Mesenchymal stem cell (in vitro differentiated cells and primary cell): ENCODE results near the gene SPSB3.
"Not testable (repeated sequence)": the region's sequence is repeated elsewhere in the genome, so short reads cannot be mapped to it uniquely, and the experiment has no call there.

ENCODE experiments used
- DNase-seq: peaks from one replicate; pipeline ENCODE4 v3.0.0-alpha.2; 2013
- H2AFZ ChIP-seq: one replicate; pipeline ENCODE4 v1.6.1; 2013; ENCODE audit warnings: low read depth, mild to moderate bottlenecking, control low read depth, inconsistent platforms, low read length, moderate library complexity
- H2AK5ac ChIP-seq: 2 replicates; pipeline ENCODE4 v1.6.1; 2013; ENCODE audit warnings: low read length, moderate library complexity, mild to moderate bottlenecking, inconsistent platforms; ENCODE audit not compliant: severe bottlenecking
- H2BK120ac ChIP-seq: one replicate; pipeline ENCODE4 v1.6.1; 2013; ENCODE audit warnings: low read depth, mild to moderate bottlenecking, inconsistent platforms, low read length, moderate library complexity
- H2BK12ac ChIP-seq, 2 experiments: one replicate each; pipeline ENCODE4 v1.6.1; 2013; ENCODE audit warnings: inconsistent platforms in 2 of 2, low read length in 2 of 2, mild to moderate bottlenecking in 2 of 2, moderate library complexity in 2 of 2, control low read depth in 1 of 2
- H2BK15ac ChIP-seq: one replicate; pipeline ENCODE4 v1.6.1; 2013; ENCODE audit warnings: mild to moderate bottlenecking, low read depth, inconsistent platforms; ENCODE audit not compliant: poor library complexity, severe bottlenecking
- H2BK5ac ChIP-seq: 2 replicates; pipeline ENCODE4 v1.6.1; 2013; ENCODE audit warnings: low read depth, mild to moderate bottlenecking, low read length, control low read depth, inconsistent platforms; ENCODE audit not compliant: poor library complexity, severe bottlenecking
- H3K14ac ChIP-seq, 2 experiments: one replicate each; pipeline ENCODE4 v1.6.1; 2013; ENCODE audit warnings: inconsistent platforms in 2 of 2, low read length in 2 of 2, control low read depth in 1 of 2, mild to moderate bottlenecking in 1 of 2, moderate library complexity in 1 of 2
- H3K18ac ChIP-seq, 2 experiments: one replicate each; pipeline ENCODE4 v1.6.1; 2013; ENCODE audit warnings: inconsistent platforms in 2 of 2, low read length in 2 of 2, control low read depth in 1 of 2, low read depth in 1 of 2, mild to moderate bottlenecking in 1 of 2
- H3K23ac ChIP-seq, 2 experiments: one replicate each; pipeline ENCODE4 v1.6.1; 2013; ENCODE audit warnings: inconsistent platforms in 2 of 2, low read length in 2 of 2, mild to moderate bottlenecking in 2 of 2, moderate library complexity in 2 of 2, control low read depth in 1 of 2
- H3K27ac ChIP-seq: 2 replicates; pipeline ENCODE4 v1.5.1; 2013; ENCODE audit warnings: mild to moderate bottlenecking, moderate library complexity, low read length, control low read depth, inconsistent platforms; ENCODE audit not compliant: poor library complexity, severe bottlenecking
- H3K27me3 ChIP-seq, 2 experiments: 2 replicates each; pipeline versions ENCODE4 v1.6.1 to v1.7.0; 2013; ENCODE audit warnings: low read length in 2 of 2, mild to moderate bottlenecking in 2 of 2, moderate library complexity in 2 of 2, control low read depth in 1 of 2, inconsistent platforms in 1 of 2; ENCODE audit not compliant: control insufficient read depth in 1 of 2, insufficient read depth in 1 of 2
- H3K36me3 ChIP-seq, 2 experiments: 2 replicates each; pipeline versions ENCODE4 v1.6.1 to v1.7.0; 2013; ENCODE audit warnings: low read length in 2 of 2, control low read depth in 1 of 2, inconsistent platforms in 1 of 2, low read depth in 1 of 2, mild to moderate bottlenecking in 1 of 2; ENCODE audit not compliant: insufficient read depth in 2 of 2, control insufficient read depth in 1 of 2
- H3K4ac ChIP-seq, 2 experiments: one replicate each; pipeline ENCODE4 v1.6.1; 2013; ENCODE audit warnings: inconsistent platforms in 2 of 2, low read length in 2 of 2, mild to moderate bottlenecking in 2 of 2, moderate library complexity in 2 of 2, control low read depth in 1 of 2, low read depth in 1 of 2
- H3K4me1 ChIP-seq: 2 replicates; pipeline ENCODE4 v1.6.1; 2013; ENCODE audit warnings: low read depth, low read length, control low read depth; ENCODE audit not compliant: control insufficient read depth, insufficient read depth
- H3K4me2 ChIP-seq: 2 replicates; pipeline ENCODE4 v1.6.1; 2013; ENCODE audit warnings: low read length, mild to moderate bottlenecking, inconsistent platforms; ENCODE audit not compliant: poor library complexity, severe bottlenecking
- H3K4me3 ChIP-seq, 2 experiments: 2 replicates each; pipeline versions ENCODE4 v1.5.1 to v1.7.0; 2013; ENCODE audit warnings: low read length in 2 of 2, mild to moderate bottlenecking in 2 of 2, control low read depth in 1 of 2, low read depth in 1 of 2; ENCODE audit not compliant: insufficient read depth in 1 of 2
- H3K79me1 ChIP-seq: replicated peaks from 2 replicates; pipeline ENCODE4 v1.6.1; 2013; ENCODE audit warnings: mild to moderate bottlenecking, control low read depth, low read length, inconsistent platforms; ENCODE audit not compliant: poor library complexity, severe bottlenecking
- H3K9ac ChIP-seq: 2 replicates; pipeline ENCODE4 v1.7.0; 2013; ENCODE audit warnings: mild to moderate bottlenecking, low read length, moderate library complexity
- H3K9me3 ChIP-seq: 2 replicates; pipeline ENCODE4 v1.7.0; 2013; ENCODE audit warnings: mild to moderate bottlenecking, low read length; ENCODE audit not compliant: control insufficient read depth
- H4K8ac ChIP-seq: one replicate; pipeline ENCODE4 v1.6.1; 2013; ENCODE audit warnings: inconsistent platforms, mild to moderate bottlenecking, low read length, moderate library complexity
- H4K91ac ChIP-seq: one replicate; pipeline ENCODE4 v1.6.1; 2013; ENCODE audit warnings: mild to moderate bottlenecking, low read length, inconsistent platforms
- WGBS: methylation state at CpG from one replicate; pipeline ENCODE4 v1.1.7; 2013; ENCODE audit warnings: mixed read lengths; 5-methylcytosine and 5-hydroxymethylcytosine counted together

SPSB3 gene

GRCh38 chr16:1799263-1799662 is 16.9 kb upstream of the SPSB3 start:
- not testable (repeated sequence) for H3K27me3 ChIP-seq, H2BK15ac ChIP-seq, H3K36me3 ChIP-seq, H4K8ac ChIP-seq, H2BK12ac ChIP-seq, H2AK5ac ChIP-seq, H3K9ac ChIP-seq, H2BK120ac ChIP-seq, H2AFZ ChIP-seq, H3K14ac ChIP-seq, H3K27ac ChIP-seq, H3K4me1 ChIP-seq, H3K23ac ChIP-seq, H4K91ac ChIP-seq, DNase-seq, H3K9me3 ChIP-seq, H3K4me2 ChIP-seq, H2BK5ac ChIP-seq, H3K18ac ChIP-seq, H3K4me3 ChIP-seq, H3K79me1 ChIP-seq, H3K4ac ChIP-seq
- WGBS = 82% methylated on average over 4 of the region's 5 CpGs

- 92% methylated on average over 32 of the region's 32 CpGs for WGBS
- H3K4ac ChIP-seq = no peak overlapping the region
- H2AK5ac ChIP-seq = no peak overlapping the region
- H3K79me1 ChIP-seq = peaks cover 6% of the 10 kb centered on the region
- no peak overlapping the region for H2AFZ ChIP-seq
- H2BK15ac ChIP-seq = no peak overlapping the region
- H3K27me3 ChIP-seq = no peaks in the 10 kb centered on the region
- H2BK12ac ChIP-seq = no peak overlapping the region
- no peak overlapping the region for H2BK5ac ChIP-seq
- H3K18ac ChIP-seq = no peak overlapping the region
- H2BK120ac ChIP-seq = no peak overlapping the region
- H3K4me3 ChIP-seq = no peak overlapping the region
- no peak for DNase-seq
- H4K91ac ChIP-seq = no peak overlapping the region
- H3K9me3 ChIP-seq = peaks cover 7% of the 10 kb centered on the region
- no peak overlapping the region for H3K4me2 ChIP-seq
- no peak overlapping the region for H3K9ac ChIP-seq
- no peak overlapping the region for H3K27ac ChIP-seq
- H4K8ac ChIP-seq = no peak overlapping the region
- H3K4me1 ChIP-seq = peaks cover 6% of the 10 kb centered on the region
- no peak overlapping the region for H3K14ac ChIP-seq
- H3K36me3 ChIP-seq = peaks cover 6 to 38% of the 10 kb centered on the region in 2 experiments
- H3K23ac ChIP-seq = no peak overlapping the region
Observed at GRCh38 chr16:1794908-1795666, 12.7 kb upstream of the SPSB3 start.

GRCh38 chr16:1794221-1794871 is 12.0 kb upstream of the SPSB3 start:
- Histone ChIP-seq H4K91ac (peak overlapping the region; percentile 39), H3K36me3 (peaks cover 6 to 45% of the 10 kb centered on the region in 2 experiments), H2BK12ac (no peak overlapping the region), H2AK5ac (no peak overlapping the region), H3K9me3 (peaks cover 7% of the 10 kb centered on the region), H3K4me2 (no peak overlapping the region), H3K9ac (no peak overlapping the region), H3K14ac (no peak overlapping the region), H3K23ac (no peak overlapping the region), H3K27ac (no peak overlapping the region), H4K8ac (no peak overlapping the region), H3K4me1 (peaks cover 6% of the 10 kb centered on the region), H3K27me3 (no peaks in the 10 kb centered on the region), H2BK15ac (no peak overlapping the region), H2BK120ac (no peak overlapping the region), H3K4me3 (no peak overlapping the region), H3K18ac (no peak overlapping the region), H3K4ac (no peak overlapping the region), H3K79me1 (peaks cover 12% of the 10 kb centered on the region), H2BK5ac (no peak overlapping the region), H2AFZ (no peak overlapping the region)
- DNase-seq = no peak
- WGBS = 77% methylated on average over 18 of the region's 18 CpGs

GRCh38 chr16:1793578-1794220 is 11.3 kb upstream of the SPSB3 start, which contains the start of gene IGFALS:
Gene IGFALS (minus strand): TSS chr16:1793705. CDS start chr16:1793652, 53 bp downstream.
- no peak within 1 kb of the TSS for H2AFZ ChIP-seq
- no peak within 1 kb of the TSS for H2BK5ac ChIP-seq
- no peak within 1 kb of the TSS for H2BK15ac ChIP-seq
- peaks cover 10 to 52% of the 10 kb centered on the region in 2 experiments for H3K36me3 ChIP-seq
- peaks cover 7% of the 10 kb centered on the region for H3K9me3 ChIP-seq
- H2BK12ac ChIP-seq = no peak within 1 kb of the TSS
- peaks cover 6% of the 10 kb centered on the region for H3K4me1 ChIP-seq
- no peak within 1 kb of the TSS for H3K23ac ChIP-seq
- no peak within 1 kb of the TSS for H3K4ac ChIP-seq
- H3K4me2 ChIP-seq = no peak within 1 kb of the TSS
- no peaks in the 10 kb centered on the region for H3K27me3 ChIP-seq
- no peak within 1 kb of the TSS for H3K9ac ChIP-seq
- no peak within 1 kb of the TSS for H2BK120ac ChIP-seq
- no peak within 1 kb of the TSS for H3K18ac ChIP-seq
- H4K91ac ChIP-seq = peak within 1 kb of the TSS; percentile 39
- 95% methylated on average over 28 of the region's 28 CpGs for WGBS
- H3K79me1 ChIP-seq = peaks cover 13% of the 10 kb centered on the region
- H2AK5ac ChIP-seq = no peak within 1 kb of the TSS
- H3K27ac ChIP-seq = no peak within 1 kb of the TSS
- H4K8ac ChIP-seq = peak within 1 kb of the TSS; percentile 20
- no peak within 1 kb of the TSS for H3K14ac ChIP-seq
- no peak within 1 kb of the TSS for H3K4me3 ChIP-seq
- no peak for DNase-seq
